Measurements from ENCODE around the gene GMDS.

GMDS gene

GRCh38 chr6:1780251-1780867, 465.0 kb downstream of the GMDS start:
- Mint-ChIP-seq H3K4me1 (ENCODE audit: low read depth) (no peaks in the 10 kb centered on the region), H3K27me3 (ENCODE audit: low read depth) (no peaks in the 10 kb centered on the region), H3K4me3 (no peak overlapping the region), H3K9me3 (no peaks in the 10 kb centered on the region), H3K27ac (no peak overlapping the region), H3K36me3 (ENCODE audit: low read depth) (no peaks in the 10 kb centered on the region)

- H3K4me1 Mint-ChIP-seq (ENCODE audit: low read depth) = no peaks in the 10 kb centered on the region
- H3K27me3 Mint-ChIP-seq (ENCODE audit: low read depth) = no peaks in the 10 kb centered on the region
- H3K9me3 Mint-ChIP-seq = no peaks in the 10 kb centered on the region
- no peaks in the 10 kb centered on the region for H3K36me3 Mint-ChIP-seq (ENCODE audit: low read depth)
- H3K4me3 Mint-ChIP-seq = no peak overlapping the region
- no peak overlapping the region for H3K27ac Mint-ChIP-seq
Observed at GRCh38 chr6:1778686-1779235, 466.6 kb downstream of the GMDS start.

GRCh38 chr6:1777921-1778685, 467.3 kb downstream of the GMDS start:
- Mint-ChIP-seq H3K4me1 (ENCODE audit: low read depth) (no peaks in the 10 kb centered on the region), H3K4me3 (no peak overlapping the region), H3K27me3 (ENCODE audit: low read depth) (no peaks in the 10 kb centered on the region), H3K9me3 (no peaks in the 10 kb centered on the region), H3K27ac (no peak overlapping the region), H3K36me3 (ENCODE audit: low read depth) (no peaks in the 10 kb centered on the region)

- Mint-ChIP-seq H3K36me3 (ENCODE audit: low read depth) (no peaks in the 10 kb centered on the region), H3K27me3 (ENCODE audit: low read depth) (peaks cover 7% of the 10 kb centered on the region), H3K4me3 (no peak overlapping the region), H3K27ac (no peak overlapping the region), H3K4me1 (ENCODE audit: low read depth) (peaks cover 8% of the 10 kb centered on the region), H3K9me3 (no peaks in the 10 kb centered on the region)
Observed at GRCh38 chr6:1775441-1775840, 470.0 kb downstream of the GMDS start.

- Mint-ChIP-seq H3K4me1 (ENCODE audit: low read depth) (peaks cover 13% of the 10 kb centered on the region), H3K4me3 (no peak overlapping the region), H3K36me3 (ENCODE audit: low read depth) (no peaks in the 10 kb centered on the region), H3K27ac (no peak overlapping the region), H3K9me3 (no peaks in the 10 kb centered on the region), H3K27me3 (ENCODE audit: low read depth) (peaks cover 10% of the 10 kb centered on the region)
Observed at GRCh38 chr6:1774226-1774915, 471.0 kb downstream of the GMDS start.

- no peak overlapping the region for H3K4me3 Mint-ChIP-seq
- no peaks in the 10 kb centered on the region for H3K9me3 Mint-ChIP-seq
- H3K27ac Mint-ChIP-seq = no peak overlapping the region
- peaks cover 13% of the 10 kb centered on the region for H3K4me1 Mint-ChIP-seq (ENCODE audit: low read depth)
- H3K36me3 Mint-ChIP-seq (ENCODE audit: low read depth) = no peaks in the 10 kb centered on the region
- H3K27me3 Mint-ChIP-seq (ENCODE audit: low read depth) = peaks cover 10% of the 10 kb centered on the region
Observed at GRCh38 chr6:1773700-1774099, 471.7 kb downstream of the GMDS start.

GRCh38 chr6:1770968-1771723, 474.3 kb downstream of the GMDS start:
- H3K27me3 Mint-ChIP-seq (ENCODE audit: low read depth) = peaks cover 10% of the 10 kb centered on the region
- H3K4me1 Mint-ChIP-seq (ENCODE audit: low read depth) = peaks cover 16% of the 10 kb centered on the region
- no peaks in the 10 kb centered on the region for H3K9me3 Mint-ChIP-seq
- H3K36me3 Mint-ChIP-seq (ENCODE audit: low read depth) = no peaks in the 10 kb centered on the region
- no peak overlapping the region for H3K4me3 Mint-ChIP-seq
- H3K27ac Mint-ChIP-seq = no peak overlapping the region

- Mint-ChIP-seq H3K36me3 (ENCODE audit: low read depth) (no peaks in the 10 kb centered on the region), H3K27me3 (ENCODE audit: low read depth) (peaks cover 10% of the 10 kb centered on the region), H3K9me3 (no peaks in the 10 kb centered on the region), H3K27ac (peak overlapping the region; percentile 22), H3K4me3 (peak overlapping the region; percentile 40), H3K4me1 (ENCODE audit: low read depth) (peaks cover 16% of the 10 kb centered on the region)
Observed at GRCh38 chr6:1770435-1770843, 475.0 kb downstream of the GMDS start.

GRCh38 chr6:1767481-1768246, 477.7 kb downstream of the GMDS start:
- Mint-ChIP-seq H3K9me3 (no peaks in the 10 kb centered on the region), H3K36me3 (ENCODE audit: low read depth) (no peaks in the 10 kb centered on the region), H3K4me3 (no peak overlapping the region), H3K27me3 (ENCODE audit: low read depth) (peaks cover 10% of the 10 kb centered on the region), H3K4me1 (ENCODE audit: low read depth) (peaks cover 16% of the 10 kb centered on the region), H3K27ac (no peak overlapping the region)

- no peaks in the 10 kb centered on the region for H3K36me3 Mint-ChIP-seq (ENCODE audit: low read depth)
- peaks cover 9% of the 10 kb centered on the region for H3K27me3 Mint-ChIP-seq (ENCODE audit: low read depth)
- H3K27ac Mint-ChIP-seq = no peak overlapping the region
- no peaks in the 10 kb centered on the region for H3K9me3 Mint-ChIP-seq
- H3K4me3 Mint-ChIP-seq = no peak overlapping the region
- peaks cover 16% of the 10 kb centered on the region for H3K4me1 Mint-ChIP-seq (ENCODE audit: low read depth)
Observed at GRCh38 chr6:1766654-1767053, 478.8 kb downstream of the GMDS start.

- no peaks in the 10 kb centered on the region for H3K36me3 Mint-ChIP-seq (ENCODE audit: low read depth)
- peaks cover 7% of the 10 kb centered on the region for H3K27me3 Mint-ChIP-seq (ENCODE audit: low read depth)
- H3K4me1 Mint-ChIP-seq (ENCODE audit: low read depth) = peaks cover 7% of the 10 kb centered on the region
- H3K4me3 Mint-ChIP-seq = no peak overlapping the region
- no peaks in the 10 kb centered on the region for H3K9me3 Mint-ChIP-seq
- no peak overlapping the region for H3K27ac Mint-ChIP-seq
Observed at GRCh38 chr6:1765160-1765903, 480.1 kb downstream of the GMDS start.

GRCh38 chr6:1764397-1764987, 480.9 kb downstream of the GMDS start:
- H3K36me3 Mint-ChIP-seq (ENCODE audit: low read depth) = no peaks in the 10 kb centered on the region
- peaks cover 3% of the 10 kb centered on the region for H3K27me3 Mint-ChIP-seq (ENCODE audit: low read depth)
- no peak overlapping the region for H3K4me3 Mint-ChIP-seq

GRCh38 chr6:1763404-1763803, 482.0 kb downstream of the GMDS start:
- H3K36me3 Mint-ChIP-seq (ENCODE audit: low read depth) = no peaks in the 10 kb centered on the region
- no peaks in the 10 kb centered on the region for H3K9me3 Mint-ChIP-seq
- no peak overlapping the region for H3K27ac Mint-ChIP-seq
- peaks cover 3% of the 10 kb centered on the region for H3K27me3 Mint-ChIP-seq (ENCODE audit: low read depth)
- no peak overlapping the region for H3K4me3 Mint-ChIP-seq
- peaks cover 3% of the 10 kb centered on the region for H3K4me1 Mint-ChIP-seq (ENCODE audit: low read depth)

More at GRCh38 chr6:1764397-1764987, 480.9 kb downstream of the GMDS start:
- H3K4me1 Mint-ChIP-seq (ENCODE audit: low read depth) = peaks cover 3% of the 10 kb centered on the region
- H3K27ac Mint-ChIP-seq = no peak overlapping the region
- H3K9me3 Mint-ChIP-seq = no peaks in the 10 kb centered on the region
